Neural crest cell (in vitro differentiated cells): ENCODE measurements around the gene OSBPL2. TPM values are rescaled to one million over a fixed set of nuclear protein-coding genes. Genes with fewer than 3 reads are reported as not detected.

Experiments
- DNase-seq: peaks from one replicate; pipeline ENCODE4 v3.0.0; 2021; ENCODE audit warnings: low read depth, mixed read lengths, low spot score
- H3K27ac Mint-ChIP-seq: one replicate; pipeline ENCODE4 v1.8.0; 2021; ENCODE audit warnings: mild to moderate bottlenecking, mixed read lengths; ENCODE audit not compliant: unreplicated experiment
- H3K27me3 Mint-ChIP-seq: 2 replicates; pipeline ENCODE4 v1.8.0; 2021; ENCODE audit warnings: low read depth, mild to moderate bottlenecking, mixed read lengths
- H3K36me3 Mint-ChIP-seq: 2 replicates; pipeline ENCODE4 v1.8.0; 2021; ENCODE audit warnings: low read depth, mild to moderate bottlenecking, mixed read lengths
- H3K4me1 Mint-ChIP-seq: 2 replicates; pipeline ENCODE4 v1.8.0; 2021; ENCODE audit warnings: mixed read lengths
- H3K4me3 Mint-ChIP-seq: one replicate; pipeline ENCODE4 v1.8.0; 2021; ENCODE audit warnings: mild to moderate bottlenecking, mixed read lengths
- H3K9me3 Mint-ChIP-seq: 2 replicates; pipeline ENCODE4 v1.8.0; 2021; ENCODE audit warnings: mixed read lengths
- CTCF ChIP-seq: fragments of 200-600 bp; sonication (generic); conservative IDR thresholded peaks from 2 replicates; pipeline ENCODE4 v1.5.0; 2021; ENCODE audit warnings: antibody characterized with exemption, mild to moderate bottlenecking
- total RNA-seq: library from RNA; stranded (reverse); gene quantifications from 2 replicates; pipeline ENCODE4 v1.2.1, GENCODE V29; 2021

The OSBPL2 gene
- total RNA-seq, 1 donor from 2014 or later = 33.1 TPM

- DNase-seq = no peak
- TF ChIP-seq CTCF = no peak
- no peak overlapping the region for H3K27ac Mint-ChIP-seq
- no peaks in the 10 kb centered on the region for H3K9me3 Mint-ChIP-seq
- no peak overlapping the region for H3K4me3 Mint-ChIP-seq
- no peaks in the 10 kb centered on the region for H3K27me3 Mint-ChIP-seq
- H3K36me3 Mint-ChIP-seq = peaks cover 7% of the 10 kb centered on the region
- peaks cover 3% of the 10 kb centered on the region for H3K4me1 Mint-ChIP-seq
Measured at GRCh38 chr20:62336775-62337557, 98.6 kb downstream of the OSBPL2 start.

- TF ChIP-seq CTCF = no peak
- no peak for DNase-seq
- Mint-ChIP-seq H3K27ac (no peak overlapping the region), H3K36me3 (peaks cover 7% of the 10 kb centered on the region), H3K27me3 (no peaks in the 10 kb centered on the region), H3K4me3 (no peak overlapping the region), H3K4me1 (peaks cover 3% of the 10 kb centered on the region), H3K9me3 (no peaks in the 10 kb centered on the region)
Measured at GRCh38 chr20:62337558-62338293, 99.4 kb downstream of the OSBPL2 start.

- H3K4me3 Mint-ChIP-seq = no peak overlapping the region
- no peak for DNase-seq
- TF ChIP-seq CTCF = no peak
- peaks cover 7% of the 10 kb centered on the region for H3K36me3 Mint-ChIP-seq
- H3K27me3 Mint-ChIP-seq = no peaks in the 10 kb centered on the region
- H3K9me3 Mint-ChIP-seq = no peaks in the 10 kb centered on the region
- peaks cover 3% of the 10 kb centered on the region for H3K4me1 Mint-ChIP-seq
- H3K27ac Mint-ChIP-seq = no peak overlapping the region
Measured at GRCh38 chr20:62338294-62338620, 99.9 kb downstream of the OSBPL2 start.

- no peaks in the 10 kb centered on the region for H3K9me3 Mint-ChIP-seq
- DNase-seq = no peak
- H3K27me3 Mint-ChIP-seq = no peaks in the 10 kb centered on the region
- no peak overlapping the region for H3K4me3 Mint-ChIP-seq
- TF ChIP-seq CTCF = no peak
- H3K4me1 Mint-ChIP-seq = peaks cover 3% of the 10 kb centered on the region
- peaks cover 7% of the 10 kb centered on the region for H3K36me3 Mint-ChIP-seq
- no peak overlapping the region for H3K27ac Mint-ChIP-seq
Measured at GRCh38 chr20:62339647-62340062, 101.3 kb downstream of the OSBPL2 start.

- peaks cover 3% of the 10 kb centered on the region for H3K4me1 Mint-ChIP-seq
- no peak for TF ChIP-seq CTCF
- H3K9me3 Mint-ChIP-seq = no peaks in the 10 kb centered on the region
- no peak overlapping the region for H3K4me3 Mint-ChIP-seq
- no peaks in the 10 kb centered on the region for H3K27me3 Mint-ChIP-seq
- peaks cover 7% of the 10 kb centered on the region for H3K36me3 Mint-ChIP-seq
- no peak overlapping the region for H3K27ac Mint-ChIP-seq
- DNase-seq = no peak
Measured at GRCh38 chr20:62342910-62343309, 104.6 kb downstream of the OSBPL2 start.
